Measurements from ENCODE around the gene CAMTA1. TPM values are rescaled to one million over a fixed set of nuclear protein-coding genes. Genes with fewer than 3 reads are reported as not detected.

CAMTA1 gene
- total RNA-seq, 1 donor from 2014 or later = 268 TPM

- Histone ChIP-seq H4K20me1 (ENCODE audit: low read depth) (no peaks in the 10 kb centered on the region), H3K36me3 (no peaks in the 10 kb centered on the region), H3K4me3 (no peak overlapping the region), H3K4me2 (no peak overlapping the region), H3K9ac (no peak overlapping the region), H3K9me3 (ENCODE audit: low read depth) (no peaks in the 10 kb centered on the region), H3K27me3 (no peaks in the 10 kb centered on the region), H3K27ac (no peak overlapping the region), H3K79me2 (ENCODE audit: low read depth) (no peaks in the 10 kb centered on the region), H2AFZ (replicated peaks) (no peak overlapping the region), H3K4me1 (no peaks in the 10 kb centered on the region), H3F3A (ENCODE audit: low read depth) (no peaks in the 10 kb centered on the region)
- H3K27me3 Mint-ChIP-seq (ENCODE audit: insufficient read depth, low read depth) = peaks cover 5% of the 10 kb centered on the region
- DNase-seq (ENCODE audit: low spot score) = no peak
- H3K4me3 Mint-ChIP-seq = no peak overlapping the region
- no peaks in the 10 kb centered on the region for H3K4me1 Mint-ChIP-seq
- H3K36me3 Mint-ChIP-seq = no peaks in the 10 kb centered on the region
- H3K9me3 Mint-ChIP-seq = peaks cover 9% of the 10 kb centered on the region
- TF ChIP-seq EZH2phosphoT487 (IDR thresholded peaks at IDR 0.05) = no peak
- TF ChIP-seq CTCF (IDR thresholded peaks at IDR 0.05) = no peak
- TF ChIP-seq EZH2 (IDR thresholded peaks at IDR 0.05) = no peak
- H3K27ac Mint-ChIP-seq = no peak overlapping the region
Observed at GRCh38 chr1:6939363-6939762, 154.1 kb downstream of the CAMTA1 start.

GRCh38 chr1:6941786-6942185, 156.5 kb downstream of the CAMTA1 start:
- no peaks in the 10 kb centered on the region for H3K4me1 ChIP-seq
- no peaks in the 10 kb centered on the region for H3K9me3 ChIP-seq (ENCODE audit: low read depth)
- H2AFZ ChIP-seq (replicated peaks) = no peak overlapping the region
- no peak for DNase-seq (ENCODE audit: low spot score)
- no peak overlapping the region for H3K4me2 ChIP-seq
- no peak overlapping the region for H3K4me3 ChIP-seq
- H3K9me3 Mint-ChIP-seq = peaks cover 9% of the 10 kb centered on the region
- no peaks in the 10 kb centered on the region for H3K79me2 ChIP-seq (ENCODE audit: low read depth)
- no peaks in the 10 kb centered on the region for H3K27me3 ChIP-seq
- no peak overlapping the region for H3K9ac ChIP-seq
- no peak overlapping the region for H3K27ac Mint-ChIP-seq
- H3F3A ChIP-seq (ENCODE audit: low read depth) = no peaks in the 10 kb centered on the region
- H3K4me3 Mint-ChIP-seq = no peak overlapping the region
- TF ChIP-seq EZH2phosphoT487 (IDR thresholded peaks at IDR 0.05) = no peak
- no peak for TF ChIP-seq CTCF (IDR thresholded peaks at IDR 0.05)
- TF ChIP-seq EZH2 (IDR thresholded peaks at IDR 0.05) = no peak
- H3K27me3 Mint-ChIP-seq (ENCODE audit: insufficient read depth, low read depth) = peaks cover 5% of the 10 kb centered on the region
- H4K20me1 ChIP-seq (ENCODE audit: low read depth) = no peaks in the 10 kb centered on the region
- H3K36me3 Mint-ChIP-seq = no peaks in the 10 kb centered on the region
- no peak overlapping the region for H3K27ac ChIP-seq
- no peaks in the 10 kb centered on the region for H3K36me3 ChIP-seq
- H3K4me1 Mint-ChIP-seq = no peaks in the 10 kb centered on the region

DNA sequence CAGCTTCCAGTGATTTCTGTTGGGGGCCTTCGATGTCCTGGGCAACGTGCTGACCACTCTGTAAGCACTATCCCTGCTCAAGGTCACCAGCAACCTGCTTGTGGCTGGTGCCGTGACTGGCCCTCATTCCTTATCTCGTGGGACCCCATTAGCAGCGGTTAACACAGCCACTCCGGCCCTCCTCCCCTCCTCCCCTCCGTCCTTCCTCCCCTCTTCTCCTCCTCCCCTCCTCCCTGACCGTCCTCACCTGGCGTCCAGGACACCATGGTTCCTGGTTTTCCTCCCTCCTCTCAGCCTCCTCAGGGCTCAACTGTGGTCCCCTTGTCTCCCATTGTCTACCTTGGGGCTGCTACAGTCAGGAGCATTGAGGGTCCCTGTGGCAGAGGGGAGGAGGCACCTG, 157.7 kb downstream of the CAMTA1 start:
- Mint-ChIP-seq H3K9me3 (peaks cover 9% of the 10 kb centered on the region), H3K4me3 (no peak overlapping the region), H3K4me1 (no peaks in the 10 kb centered on the region), H3K27ac (no peak overlapping the region), H3K36me3 (no peaks in the 10 kb centered on the region), H3K27me3 (ENCODE audit: insufficient read depth, low read depth) (peaks cover 5% of the 10 kb centered on the region)
- Histone ChIP-seq H3K4me3 (no peak overlapping the region), H3K4me1 (no peaks in the 10 kb centered on the region), H3F3A (ENCODE audit: low read depth) (no peaks in the 10 kb centered on the region), H3K36me3 (no peaks in the 10 kb centered on the region), H3K9ac (no peak overlapping the region), H3K4me2 (no peak overlapping the region), H3K27me3 (no peaks in the 10 kb centered on the region), H4K20me1 (ENCODE audit: low read depth) (no peaks in the 10 kb centered on the region), H2AFZ (replicated peaks) (no peak overlapping the region), H3K27ac (no peak overlapping the region), H3K79me2 (ENCODE audit: low read depth) (no peaks in the 10 kb centered on the region), H3K9me3 (ENCODE audit: low read depth) (no peaks in the 10 kb centered on the region)
- TF ChIP-seq CTCF (IDR thresholded peaks at IDR 0.05) (no peak), EZH2 (IDR thresholded peaks at IDR 0.05) (no peak), EZH2phosphoT487 (IDR thresholded peaks at IDR 0.05) (no peak)
- no peak for DNase-seq (ENCODE audit: low spot score)

Measured in neural progenitor cell (in vitro differentiated cells).